ENCODE data around the gene DENND4B. TPM values are rescaled to one million over a fixed set of nuclear protein-coding genes. Genes with fewer than 3 reads are reported as not detected.
"Not testable (repeated sequence)": the region's sequence is repeated elsewhere in the genome, so short reads cannot be mapped to it uniquely, and the experiment has no call there.

DENND4B gene
- total RNA-seq, 1 donor from 2014 or later: 51.7 TPM

- DNase-seq; intact Hi-C loops (cut with micrococcal nuclease); ATAC-seq: not testable (repeated sequence)
Observed at GRCh38 chr1:153910560-153910959, 36.0 kb downstream of the DENND4B start.

- intact Hi-C loops (cut with micrococcal nuclease): no loop called here
- ATAC-seq: no peak
- DNase-seq: no peak
Observed at GRCh38 chr1:153908071-153908470, 38.4 kb downstream of the DENND4B start.

GRCh38 chr1:153907134-153907533, 39.4 kb downstream of the DENND4B start:
- no peak for ATAC-seq
- DNase-seq: no peak
- intact Hi-C loops (cut with micrococcal nuclease): no loop called here

- intact Hi-C loops (cut with micrococcal nuclease): no loop called here
- DNase-seq: no peak
- ATAC-seq: no peak
Observed at GRCh38 chr1:153906396-153906795, 40.1 kb downstream of the DENND4B start.

- DNase-seq; intact Hi-C loops (cut with micrococcal nuclease): not testable (repeated sequence)
Observed at GRCh38 chr1:153905908-153906307, 40.6 kb downstream of the DENND4B start.

GRCh38 chr1:153903841-153904455, 42.6 kb downstream of the DENND4B start:
- intact Hi-C loops (cut with micrococcal nuclease): no loop called here
- DNase-seq (no peak), ATAC-seq (no peak)

More at GRCh38 chr1:153905908-153906307, 40.6 kb downstream of the DENND4B start:
- not testable (repeated sequence) for ATAC-seq

GRCh38 chr1:153899509-153899908, 47.0 kb downstream of the DENND4B start:
- DNase-seq (no peak), ATAC-seq (no peak)
- intact Hi-C loops (cut with micrococcal nuclease): no loop called here

- DNase-seq; ATAC-seq; intact Hi-C loops (cut with micrococcal nuclease): not testable (repeated sequence)
Observed at GRCh38 chr1:153895866-153896265, 50.7 kb downstream of the DENND4B start.

- ATAC-seq; DNase-seq; intact Hi-C loops (cut with micrococcal nuclease): not testable (repeated sequence)
Observed at GRCh38 chr1:153891042-153891441, 55.5 kb downstream of the DENND4B start.

GRCh38 chr1:153888533-153888932, 58.0 kb downstream of the DENND4B start:
- DNase-seq (no peak), ATAC-seq (peak; percentile 31)
- intact Hi-C loops (cut with micrococcal nuclease): no loop called here

- intact Hi-C loops (cut with micrococcal nuclease): no loop called here
- ATAC-seq: no peak
- no peak for DNase-seq
Observed at GRCh38 chr1:153886127-153886526, 60.4 kb downstream of the DENND4B start.

- no peak for ATAC-seq
- no peak for DNase-seq
- intact Hi-C loops (cut with micrococcal nuclease): no loop called here
Observed at GRCh38 chr1:153883223-153883622, 63.3 kb downstream of the DENND4B start.

GRCh38 chr1:153882296-153882912, 64.1 kb downstream of the DENND4B start:
- no peak for ATAC-seq
- DNase-seq: no peak
- intact Hi-C loops (cut with micrococcal nuclease): no loop called here

GRCh38 chr1:153881751-153882150, 64.8 kb downstream of the DENND4B start:
- no peak for DNase-seq
- intact Hi-C loops (cut with micrococcal nuclease): no loop called here
- ATAC-seq: peak; percentile 16

- intact Hi-C loops (cut with micrococcal nuclease): no loop called here
- DNase-seq (peak; percentile 89), ATAC-seq (peak; percentile 94)
Observed at GRCh38 chr1:153880962-153881361, 65.6 kb downstream of the DENND4B start.

- ATAC-seq (no peak), DNase-seq (no peak)
- intact Hi-C loops (cut with micrococcal nuclease): no loop called here
Observed at GRCh38 chr1:153880024-153880423, 66.5 kb downstream of the DENND4B start.

Small RNA genes within 50 kb of the gene (microRNA-seq; reads per million reads assigned to microRNA genes)
- gene MIR6737 (ENCODE audit: borderline number of aligned reads): not detected

Other genes with a start within 250 kb of the DENND4B start
- 35.5 TPM for gene INTS3, start 218.7 kb downstream of the DENND4B start, total RNA-seq
- 9.8 TPM for gene SLC27A3, start 171.3 kb downstream of the DENND4B start, total RNA-seq
- 34.6 TPM for gene GATAD2B, start 23.7 kb downstream of the DENND4B start, total RNA-seq
- 21.2 TPM for gene CRTC2, start 11.9 kb upstream of the DENND4B start, total RNA-seq
- gene SLC39A1, start 16.8 kb upstream of the DENND4B start, total RNA-seq: 45.8 TPM
- gene CREB3L4, start 21.2 kb upstream of the DENND4B start, total RNA-seq: 5.0 TPM
- gene JTB, start 31.0 kb upstream of the DENND4B start, total RNA-seq: 80.7 TPM
- 55.1 TPM for gene RAB13, start 39.6 kb upstream of the DENND4B start, total RNA-seq
- 917 TPM for gene RPS27, start 44.0 kb upstream of the DENND4B start, total RNA-seq
- 0.27 TPM for gene NUP210L, start 208.4 kb upstream of the DENND4B start, total RNA-seq
- gene TPM3, start 245.4 kb upstream of the DENND4B start, total RNA-seq: 77.1 TPM